Hepatocyte (in vitro differentiated cells): ENCODE data around the gene ZNF326. TPM values are rescaled to one million over a fixed set of nuclear protein-coding genes. Genes with fewer than 3 reads are reported as not detected.

Experiments
- DNase-seq: peaks from one replicate; pipeline ENCODE4 v3.0.0-alpha.2; 2016; ENCODE audit warnings: low spot score
- H2AFZ ChIP-seq: fragments of 200-600 bp; sonication (generic); 2 replicates; pipeline ENCODE4 v1.6.0; 2016; ENCODE audit warnings: antibody characterized with exemption, mild to moderate bottlenecking
- H3K27ac ChIP-seq: fragments of 200-600 bp; sonication (generic); 2 replicates; pipeline ENCODE4 v1.5.1; 2016; ENCODE audit warnings: mild to moderate bottlenecking
- H3K27me3 ChIP-seq: fragments of 200-600 bp; sonication (generic); 2 replicates; pipeline ENCODE4 v1.6.1; 2016
- H3K36me3 ChIP-seq: fragments of 200-600 bp; sonication (generic); replicated peaks from 2 replicates; pipeline ENCODE4 v1.5.1; 2016; ENCODE audit warnings: low read depth; ENCODE audit not compliant: insufficient read depth
- H3K4me1 ChIP-seq: fragments of 200-600 bp; sonication (generic); 2 replicates; pipeline ENCODE4 v1.5.1; 2016; ENCODE audit warnings: mild to moderate bottlenecking, moderate library complexity; ENCODE audit not compliant: insufficient read depth
- H3K4me2 ChIP-seq: fragments of 200-600 bp; sonication (generic); 2 replicates; pipeline ENCODE4 v1.6.0; 2016
- H3K4me3 ChIP-seq: fragments of 200-600 bp; sonication (generic); 2 replicates; pipeline ENCODE4 v1.5.1; 2016; ENCODE audit warnings: mild to moderate bottlenecking
- H3K79me2 ChIP-seq: fragments of 200-600 bp; sonication (generic); 2 replicates; pipeline ENCODE4 v1.6.0; 2017; ENCODE audit warnings: mild to moderate bottlenecking
- H3K9me2 ChIP-seq: fragments of 200-600 bp; sonication (generic); replicated peaks from 2 replicates; pipeline ENCODE4 v1.6.0; 2017; ENCODE audit warnings: mild to moderate bottlenecking; ENCODE audit not compliant: insufficient read depth
- H3K9me3 ChIP-seq: fragments of 200-600 bp; sonication (generic); 2 replicates; pipeline ENCODE4 v1.5.1; 2016; ENCODE audit warnings: low read depth, mild to moderate bottlenecking
- H4K20me1 ChIP-seq: fragments of 200-600 bp; sonication (generic); 2 replicates; pipeline ENCODE4 v1.6.0; 2016; ENCODE audit warnings: mild to moderate bottlenecking; ENCODE audit not compliant: insufficient read depth, poor library complexity, severe bottlenecking
- EZH2 ChIP-seq: fragments of 200-600 bp; sonication (generic); IDR thresholded peaks from 2 replicates; pipeline ENCODE4 v1.6.1; 2016; ENCODE audit warnings: antibody characterized with exemption, mild to moderate bottlenecking, borderline replicate concordance
- EZH2phosphoT487 ChIP-seq: fragments of 200-600 bp; sonication (generic); IDR thresholded peaks from one replicate; pipeline ENCODE4 v1.6.1; 2018; ENCODE audit warnings: antibody characterized with exemption, mild to moderate bottlenecking, low read depth, moderate library complexity; ENCODE audit not compliant: unreplicated experiment, severe bottlenecking
- WGBS: methylation state at CpG from one replicate; pipeline ENCODE4 v1.1.6; 2016; ENCODE audit warnings: low lambda C conversion rate; ENCODE audit errors: missing lambda C conversion rate; 5-methylcytosine and 5-hydroxymethylcytosine counted together
- polyA plus RNA-seq: library from polyadenylated mRNA; unstranded; fragments of >200 nt; fragmentation: Nextera tagmentation; extraction: Ambion mirVana; gene quantifications from 2 replicates; pipeline ENCODE4 v1.2.1, GENCODE V29; 2016
- total RNA-seq: library from RNA; depleted of rRNA; stranded (reverse); fragments of >200 nt; gene quantifications from 2 replicates; pipeline ENCODE4 v1.2.3, GENCODE V29; 2014
- TF ChIP-seq, protein P1 (sequence below): fragments of 200-600 bp; sonication (generic); IDR thresholded peaks from 2 replicates; pipeline ENCODE4 v1.5.1; 2016; ENCODE audit warnings: antibody characterized with exemption, mild to moderate bottlenecking; ENCODE audit not compliant: poor library complexity

ZNF326 gene, protein sequence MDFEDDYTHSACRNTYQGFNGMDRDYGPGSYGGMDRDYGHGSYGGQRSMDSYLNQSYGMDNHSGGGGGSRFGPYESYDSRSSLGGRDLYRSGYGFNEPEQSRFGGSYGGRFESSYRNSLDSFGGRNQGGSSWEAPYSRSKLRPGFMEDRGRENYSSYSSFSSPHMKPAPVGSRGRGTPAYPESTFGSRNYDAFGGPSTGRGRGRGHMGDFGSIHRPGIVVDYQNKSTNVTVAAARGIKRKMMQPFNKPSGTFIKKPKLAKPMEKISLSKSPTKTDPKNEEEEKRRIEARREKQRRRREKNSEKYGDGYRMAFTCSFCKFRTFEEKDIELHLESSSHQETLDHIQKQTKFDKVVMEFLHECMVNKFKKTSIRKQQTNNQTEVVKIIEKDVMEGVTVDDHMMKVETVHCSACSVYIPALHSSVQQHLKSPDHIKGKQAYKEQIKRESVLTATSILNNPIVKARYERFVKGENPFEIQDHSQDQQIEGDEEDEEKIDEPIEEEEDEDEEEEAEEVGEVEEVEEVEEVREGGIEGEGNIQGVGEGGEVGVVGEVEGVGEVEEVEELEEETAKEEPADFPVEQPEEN
- total RNA-seq: 24.1 and 25.7 TPM in 2 replicates
- 16.1 and 18.3 TPM in 2 replicates for polyA plus RNA-seq

DNA sequence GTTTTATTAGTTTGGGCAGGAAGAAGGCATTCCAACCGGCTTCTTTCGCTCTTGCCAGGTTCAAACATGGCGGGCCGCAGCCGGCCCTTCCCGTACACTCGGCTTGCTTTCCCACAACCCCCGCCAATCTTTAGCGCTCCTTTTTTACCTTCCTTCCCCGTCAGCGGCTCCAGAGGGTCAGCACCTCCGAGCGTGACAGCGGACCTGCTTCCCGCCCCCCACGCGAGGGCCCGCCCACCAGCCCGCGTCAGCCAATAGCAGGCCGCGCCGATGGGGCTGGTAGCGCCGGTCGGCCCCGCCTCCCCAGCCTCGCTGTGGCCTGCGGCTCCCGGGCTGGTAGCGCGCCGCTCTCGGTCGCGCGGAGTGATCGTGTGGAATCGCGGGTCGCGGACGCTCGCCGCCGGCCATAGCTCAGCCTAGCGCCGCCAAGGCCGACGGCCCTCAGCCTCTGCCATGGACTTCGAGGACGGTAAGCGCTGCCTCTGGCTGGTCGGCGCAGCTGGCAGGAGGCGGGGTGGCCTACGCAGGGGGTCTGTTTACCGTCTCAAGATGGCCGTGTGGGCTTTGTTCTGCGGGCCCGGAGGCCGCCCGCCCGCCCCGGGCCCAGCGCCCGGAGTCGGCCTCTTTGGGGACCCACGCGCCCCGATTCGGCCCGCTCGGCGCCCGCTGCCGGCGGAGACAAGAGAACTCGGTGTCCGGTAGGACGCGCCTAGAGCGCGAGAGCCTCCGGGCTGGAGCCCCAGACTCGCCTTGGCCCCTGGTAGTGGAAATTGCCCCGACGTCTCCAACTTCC, at the start of gene ZNF326:
Gene ZNF326 (plus strand): TSS at position 306 of the 793 bp plus-strand sequence. CDS start 148 bp downstream, at position 454.
- Histone ChIP-seq H3K4me2 (peak within 1 kb of the TSS; percentile 82), H3K27ac (peak within 1 kb of the TSS; percentile 99), H3K79me2 (peaks cover 48% of the 10 kb centered on the region), H3K4me3 (peak within 1 kb of the TSS; percentile 98), H3K36me3 (no peaks in the 10 kb centered on the region), H4K20me1 (peaks cover 43% of the 10 kb centered on the region), H3K4me1 (peaks cover 37% of the 10 kb centered on the region), H3K27me3 (no peaks in the 10 kb centered on the region), H3K9me3 (no peaks in the 10 kb centered on the region), H3K9me2 (no peaks in the 10 kb centered on the region), H2AFZ (peak within 1 kb of the TSS; percentile 65)
- peak; percentile 98 for DNase-seq
- 2% methylated on average over 64 of the region's 88 CpGs for WGBS
- TF ChIP-seq EZH2: no peak
- TF ChIP-seq, protein P1, sequence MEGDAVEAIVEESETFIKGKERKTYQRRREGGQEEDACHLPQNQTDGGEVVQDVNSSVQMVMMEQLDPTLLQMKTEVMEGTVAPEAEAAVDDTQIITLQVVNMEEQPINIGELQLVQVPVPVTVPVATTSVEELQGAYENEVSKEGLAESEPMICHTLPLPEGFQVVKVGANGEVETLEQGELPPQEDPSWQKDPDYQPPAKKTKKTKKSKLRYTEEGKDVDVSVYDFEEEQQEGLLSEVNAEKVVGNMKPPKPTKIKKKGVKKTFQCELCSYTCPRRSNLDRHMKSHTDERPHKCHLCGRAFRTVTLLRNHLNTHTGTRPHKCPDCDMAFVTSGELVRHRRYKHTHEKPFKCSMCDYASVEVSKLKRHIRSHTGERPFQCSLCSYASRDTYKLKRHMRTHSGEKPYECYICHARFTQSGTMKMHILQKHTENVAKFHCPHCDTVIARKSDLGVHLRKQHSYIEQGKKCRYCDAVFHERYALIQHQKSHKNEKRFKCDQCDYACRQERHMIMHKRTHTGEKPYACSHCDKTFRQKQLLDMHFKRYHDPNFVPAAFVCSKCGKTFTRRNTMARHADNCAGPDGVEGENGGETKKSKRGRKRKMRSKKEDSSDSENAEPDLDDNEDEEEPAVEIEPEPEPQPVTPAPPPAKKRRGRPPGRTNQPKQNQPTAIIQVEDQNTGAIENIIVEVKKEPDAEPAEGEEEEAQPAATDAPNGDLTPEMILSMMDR: no peak
- TF ChIP-seq EZH2phosphoT487: no peak

DNA sequence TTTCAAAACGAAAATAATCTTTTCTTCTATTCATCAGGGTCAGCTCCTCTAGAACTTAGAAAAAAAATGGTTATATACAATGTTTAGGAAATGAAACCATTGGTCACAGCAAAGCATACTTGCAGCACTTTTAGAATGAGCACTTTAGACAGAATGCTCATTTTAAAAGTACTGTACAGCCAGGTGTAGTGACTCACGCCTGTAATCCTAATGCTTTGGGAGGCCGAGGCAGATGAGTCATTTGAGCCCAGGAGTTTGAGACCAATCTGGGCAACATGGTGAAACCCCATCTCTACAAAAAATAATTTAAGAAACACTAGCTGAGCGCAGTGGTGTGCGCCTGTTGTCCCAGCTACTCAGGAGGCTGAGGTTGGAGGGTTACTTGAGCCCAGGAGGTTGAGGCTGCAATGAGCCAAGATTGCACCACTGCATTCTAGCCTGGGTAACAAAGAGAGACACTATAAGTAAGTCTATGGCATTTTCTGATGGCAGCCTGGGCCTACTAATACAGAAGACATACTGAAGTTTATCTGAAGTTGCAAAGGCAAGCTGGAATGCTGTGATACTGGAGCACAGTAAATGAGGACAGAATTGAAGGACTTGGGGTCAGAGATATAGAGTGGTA, 48.9 kb upstream of the ZNF326 start:
- H3K4me2 ChIP-seq: no peak overlapping the region
- no peaks in the 10 kb centered on the region for H3K27me3 ChIP-seq
- H3K4me1 ChIP-seq: peaks cover 33% of the 10 kb centered on the region
- DNase-seq: no peak
- no peaks in the 10 kb centered on the region for H3K9me2 ChIP-seq
- H4K20me1 ChIP-seq: no peaks in the 10 kb centered on the region
- no peak overlapping the region for H2AFZ ChIP-seq
- WGBS: 80% methylated on average over 5 of the region's 5 CpGs
- H3K9me3 ChIP-seq: no peaks in the 10 kb centered on the region
- H3K27ac ChIP-seq: no peak overlapping the region
- no peaks in the 10 kb centered on the region for H3K79me2 ChIP-seq
- H3K4me3 ChIP-seq: no peak overlapping the region
- no peaks in the 10 kb centered on the region for H3K36me3 ChIP-seq
- TF ChIP-seq, protein P1: no peak
- no peak for TF ChIP-seq EZH2phosphoT487
- no peak for TF ChIP-seq EZH2

DNA sequence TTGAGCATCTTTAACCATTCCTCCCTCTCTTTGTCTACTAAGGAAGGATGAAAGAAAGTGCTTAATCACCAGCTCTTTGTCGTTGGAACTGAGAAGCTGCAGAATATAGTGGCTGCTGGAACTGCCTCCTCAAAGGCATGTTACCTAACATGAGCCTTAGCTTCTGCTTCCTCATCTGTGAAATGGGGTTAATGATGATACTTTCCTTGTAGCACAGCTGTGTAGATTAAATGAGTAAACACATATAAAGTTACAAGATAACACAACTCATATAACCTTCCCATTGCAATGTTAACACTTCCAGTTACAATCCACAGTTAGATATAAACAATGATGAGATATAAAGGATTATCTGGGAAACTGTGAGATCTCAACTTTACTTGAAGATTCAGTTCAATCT, 48.4 kb upstream of the ZNF326 start:
- TF ChIP-seq EZH2phosphoT487 (no peak), EZH2 (no peak)
- TF ChIP-seq, protein P1: no peak
- no peaks in the 10 kb centered on the region for H4K20me1 ChIP-seq
- H3K79me2 ChIP-seq: no peaks in the 10 kb centered on the region
- H3K36me3 ChIP-seq: no peaks in the 10 kb centered on the region
- H3K4me2 ChIP-seq: no peak overlapping the region
- no peaks in the 10 kb centered on the region for H3K9me2 ChIP-seq
- H3K27ac ChIP-seq: no peak overlapping the region
- WGBS: 37% methylated on average over 1 of the region's 1 CpG
- H3K4me3 ChIP-seq: no peak overlapping the region
- peaks cover 33% of the 10 kb centered on the region for H3K4me1 ChIP-seq
- no peak overlapping the region for H2AFZ ChIP-seq
- DNase-seq: no peak
- no peaks in the 10 kb centered on the region for H3K27me3 ChIP-seq
- no peaks in the 10 kb centered on the region for H3K9me3 ChIP-seq
